Fibroblast of villous mesenchyme (primary cell): ENCODE data around the gene EFNA2. TPM values are rescaled to one million over a fixed set of nuclear protein-coding genes. Genes with fewer than 3 reads are reported as not detected.
"Not testable (repeated sequence)": the region's sequence is repeated elsewhere in the genome, so short reads cannot be mapped to it uniquely, and the experiment has no call there.

ENCODE experiments used
- DNase-seq: peaks from one replicate; pipeline ENCODE4 v3.0.0-alpha.2; 2010; ENCODE audit warnings: low read depth
- H3K4me3 ChIP-seq: 2 replicates; pipeline ENCODE4 v1.5.1; 2011; ENCODE audit warnings: low read depth, mild to moderate bottlenecking, low read length
- total RNA-seq: library from RNA; depleted of rRNA; stranded (reverse); fragments of >200 nt; gene quantifications from 2 replicates; pipeline ENCODE4 v1.2.3, GENCODE V29; 2012
- TF ChIP-seq, protein P1 (sequence below): IDR thresholded peaks from 2 replicates; pipeline ENCODE4 v1.5.1; 2012; ENCODE audit warnings: low read depth, mild to moderate bottlenecking, low read length; ENCODE audit not compliant: insufficient read depth

The EFNA2 gene
- total RNA-seq, 1 donor = not detected

DNA sequence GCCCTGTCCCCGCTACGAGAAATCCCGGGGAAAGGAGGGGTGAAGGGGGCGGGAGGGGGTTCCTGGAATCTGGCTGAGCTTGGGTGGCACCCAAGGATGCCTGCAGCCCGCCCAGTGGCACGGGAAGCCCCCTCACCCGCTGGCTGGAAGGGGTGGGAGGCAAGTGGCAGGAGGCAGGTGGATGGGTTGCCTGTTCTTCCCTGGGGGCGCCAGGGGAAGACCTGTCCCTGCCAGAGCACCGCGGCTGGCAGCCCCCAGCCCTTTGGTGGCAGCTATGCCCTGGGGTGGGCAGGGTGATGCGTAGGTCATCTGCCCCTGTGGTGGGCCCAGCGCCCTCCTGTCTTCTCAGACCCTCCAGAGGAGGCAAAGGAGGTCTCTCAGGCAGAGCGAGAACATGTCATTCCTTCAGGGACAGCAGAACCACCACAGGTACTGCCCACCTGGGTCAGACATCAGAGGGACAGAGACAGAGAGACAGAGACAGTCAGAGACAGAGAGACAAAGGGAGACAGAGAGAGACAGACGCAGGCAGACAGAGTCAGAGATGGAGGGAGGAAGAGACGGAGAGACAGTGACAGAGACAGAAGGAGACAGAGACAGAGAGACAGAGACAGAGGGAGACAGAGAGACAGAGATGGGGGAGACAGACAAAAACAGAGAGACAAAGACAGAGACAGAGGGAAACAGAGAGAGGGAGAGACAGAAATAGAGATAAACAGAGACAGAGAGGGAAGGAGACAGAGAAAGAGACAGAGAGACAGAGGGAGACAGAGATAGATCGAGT, 36.7 kb downstream of the EFNA2 start:
- no peak for DNase-seq
- TF ChIP-seq, protein P1, sequence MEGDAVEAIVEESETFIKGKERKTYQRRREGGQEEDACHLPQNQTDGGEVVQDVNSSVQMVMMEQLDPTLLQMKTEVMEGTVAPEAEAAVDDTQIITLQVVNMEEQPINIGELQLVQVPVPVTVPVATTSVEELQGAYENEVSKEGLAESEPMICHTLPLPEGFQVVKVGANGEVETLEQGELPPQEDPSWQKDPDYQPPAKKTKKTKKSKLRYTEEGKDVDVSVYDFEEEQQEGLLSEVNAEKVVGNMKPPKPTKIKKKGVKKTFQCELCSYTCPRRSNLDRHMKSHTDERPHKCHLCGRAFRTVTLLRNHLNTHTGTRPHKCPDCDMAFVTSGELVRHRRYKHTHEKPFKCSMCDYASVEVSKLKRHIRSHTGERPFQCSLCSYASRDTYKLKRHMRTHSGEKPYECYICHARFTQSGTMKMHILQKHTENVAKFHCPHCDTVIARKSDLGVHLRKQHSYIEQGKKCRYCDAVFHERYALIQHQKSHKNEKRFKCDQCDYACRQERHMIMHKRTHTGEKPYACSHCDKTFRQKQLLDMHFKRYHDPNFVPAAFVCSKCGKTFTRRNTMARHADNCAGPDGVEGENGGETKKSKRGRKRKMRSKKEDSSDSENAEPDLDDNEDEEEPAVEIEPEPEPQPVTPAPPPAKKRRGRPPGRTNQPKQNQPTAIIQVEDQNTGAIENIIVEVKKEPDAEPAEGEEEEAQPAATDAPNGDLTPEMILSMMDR = no peak
- no peak overlapping the region for H3K4me3 ChIP-seq

DNA sequence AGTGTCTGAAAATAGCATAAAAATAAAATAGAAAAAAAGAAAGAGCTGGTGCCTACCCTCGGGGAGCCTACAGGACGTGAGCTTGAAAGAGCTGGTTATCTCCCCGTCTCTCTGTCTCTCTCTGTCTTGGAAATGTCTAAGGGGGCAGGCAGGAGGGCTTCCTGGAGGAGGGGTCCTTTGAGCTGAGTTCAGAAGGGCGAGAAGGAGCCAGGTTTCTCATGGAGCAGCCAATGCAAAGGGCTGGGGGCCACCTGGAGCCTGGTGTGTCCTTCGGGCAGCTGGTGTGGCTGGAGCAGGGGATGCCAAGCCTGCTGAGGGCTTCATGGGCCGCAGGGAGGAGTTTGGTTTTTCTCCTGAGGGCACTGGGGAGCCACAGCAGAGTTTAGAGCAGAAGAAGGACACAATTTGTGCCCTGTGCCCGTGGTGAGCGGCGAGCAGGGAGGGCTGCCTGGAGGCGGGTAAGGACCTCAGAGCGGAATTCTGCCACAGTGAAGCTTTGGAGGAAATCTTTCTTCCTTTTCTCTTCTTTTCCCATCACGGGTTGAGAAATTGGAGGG, 38.7 kb downstream of the EFNA2 start:
- H3K4me3 ChIP-seq = peak overlapping the region; percentile 38
- TF ChIP-seq, protein P1 = no peak
- DNase-seq = no peak

DNA sequence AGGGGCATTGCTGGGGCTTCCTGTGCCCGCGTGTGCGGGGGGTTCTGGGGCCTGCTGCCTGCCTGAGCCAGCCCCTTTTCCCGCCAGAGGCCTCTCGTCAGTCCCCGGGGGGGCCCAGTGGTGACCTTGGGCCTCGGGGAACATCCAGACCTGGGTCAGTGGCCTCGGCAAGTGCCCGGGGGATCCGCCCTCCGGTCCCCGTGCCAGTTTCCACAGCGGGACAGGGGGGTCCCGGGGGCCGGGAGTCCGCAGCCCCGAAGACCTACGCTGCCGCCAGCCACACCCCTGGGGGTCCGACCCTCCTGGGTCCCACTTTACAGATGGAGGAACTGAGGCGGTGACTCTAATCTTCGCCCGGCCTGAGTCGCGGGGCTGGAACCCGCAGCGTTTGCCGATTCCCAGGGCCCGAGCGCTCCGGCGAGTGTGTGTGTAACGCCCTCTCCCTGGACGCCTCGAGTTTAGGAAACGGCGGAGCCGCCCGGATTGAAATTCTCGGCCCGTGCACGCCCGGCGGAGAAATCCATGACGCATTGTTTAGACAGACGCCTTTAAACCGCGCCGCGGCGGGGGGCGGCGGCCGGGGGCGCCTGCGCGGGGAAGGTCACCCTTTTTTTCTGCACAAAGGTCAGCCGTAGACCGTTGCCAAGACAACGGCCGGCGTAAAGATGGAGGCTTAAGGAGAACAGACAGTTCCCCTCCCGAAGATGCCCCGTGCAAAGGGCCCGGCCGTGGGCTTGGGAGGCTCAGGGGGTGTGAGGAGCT, 39.3 kb downstream of the EFNA2 start:
- H3K4me3 ChIP-seq = peak overlapping the region; percentile 38
- TF ChIP-seq, protein P1 = no peak
- DNase-seq = peak; percentile 78

DNA sequence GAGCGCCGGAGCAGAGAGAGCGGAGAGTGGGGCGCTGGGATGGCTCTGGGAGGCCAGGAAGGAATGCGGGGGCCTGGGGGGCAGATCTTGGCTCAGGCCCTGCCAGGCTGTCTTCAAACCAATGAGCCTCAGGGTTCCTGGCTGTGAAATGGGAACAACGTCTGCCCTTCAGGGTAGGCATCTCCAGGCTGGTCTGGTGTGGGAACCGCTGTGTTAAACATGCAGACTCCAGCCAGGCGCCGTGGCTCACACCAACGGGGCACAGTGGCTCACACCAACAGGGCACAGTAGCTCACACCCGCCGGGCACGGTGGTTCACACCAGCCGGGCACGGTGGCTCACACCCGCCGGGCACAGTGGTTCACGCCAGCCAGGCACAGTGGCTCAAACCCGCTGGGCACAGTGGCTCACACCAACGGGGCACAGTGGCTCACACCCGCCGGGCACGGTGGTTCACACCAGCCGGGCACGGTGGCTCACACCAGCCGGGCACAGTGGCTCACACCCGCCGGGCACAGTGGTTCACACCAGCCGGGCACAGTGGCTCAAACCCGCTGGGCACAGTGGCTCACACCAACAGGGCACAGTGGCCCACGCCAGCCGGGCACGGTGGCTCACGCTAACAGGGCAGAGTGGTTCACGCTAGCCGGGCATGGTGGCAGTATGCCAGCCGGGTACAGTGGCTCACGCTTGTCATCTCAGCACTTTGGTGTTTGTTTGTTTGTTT, 40.1 kb downstream of the EFNA2 start:
- TF ChIP-seq, protein P1 = no peak
- H3K4me3 ChIP-seq = peak overlapping the region; percentile 38
- no peak for DNase-seq

DNA sequence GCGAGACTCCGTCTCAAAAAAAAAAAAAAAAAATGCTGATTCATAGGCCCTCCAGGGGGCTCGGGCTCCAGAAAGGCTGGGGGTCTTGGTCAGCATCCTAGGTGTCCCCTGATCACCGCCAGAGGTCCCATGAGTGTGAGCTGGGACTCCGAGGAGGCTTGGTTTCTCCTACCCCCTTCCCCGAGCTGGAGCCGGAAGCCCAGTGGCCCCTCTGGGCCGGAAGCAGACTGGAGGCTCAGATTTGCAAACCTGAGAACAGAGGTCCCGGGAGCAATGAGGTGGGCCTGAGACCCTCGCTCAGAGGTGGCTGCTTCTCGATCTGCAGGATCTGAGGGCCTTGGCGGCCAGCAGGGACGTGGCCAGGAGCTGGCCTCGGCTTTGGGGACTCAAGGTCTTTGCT, 41.5 kb downstream of the EFNA2 start:
- TF ChIP-seq, protein P1 = no peak
- no peak for DNase-seq
- H3K4me3 ChIP-seq = no peak overlapping the region

DNA sequence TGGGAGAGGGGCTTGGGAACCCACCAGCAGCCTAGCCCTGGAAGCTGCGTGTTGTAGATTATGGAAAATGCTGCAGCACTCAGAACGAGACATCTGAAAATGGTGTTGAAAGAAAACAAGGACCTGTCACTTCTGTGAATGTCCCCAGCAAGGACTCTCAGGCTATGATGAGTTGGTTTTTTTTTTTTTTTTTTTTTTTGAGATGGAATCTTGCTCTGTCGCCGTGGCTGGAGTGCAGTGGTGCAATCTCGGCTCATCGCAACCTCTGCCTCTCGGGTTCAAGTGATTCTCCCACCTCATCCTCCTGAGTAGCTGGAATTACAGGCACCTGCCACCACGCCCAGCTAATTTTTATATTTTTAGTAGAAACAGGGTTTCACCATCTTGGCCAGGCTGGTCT, 46.5 kb downstream of the EFNA2 start:
- not testable (repeated sequence) for DNase-seq, H3K4me3 ChIP-seq
